ENCODE results near the gene EPHB1.
"Not testable (repeated sequence)": the region's sequence is repeated elsewhere in the genome, so short reads cannot be mapped to it uniquely, and the experiment has no call there.

The EPHB1 gene

DNA sequence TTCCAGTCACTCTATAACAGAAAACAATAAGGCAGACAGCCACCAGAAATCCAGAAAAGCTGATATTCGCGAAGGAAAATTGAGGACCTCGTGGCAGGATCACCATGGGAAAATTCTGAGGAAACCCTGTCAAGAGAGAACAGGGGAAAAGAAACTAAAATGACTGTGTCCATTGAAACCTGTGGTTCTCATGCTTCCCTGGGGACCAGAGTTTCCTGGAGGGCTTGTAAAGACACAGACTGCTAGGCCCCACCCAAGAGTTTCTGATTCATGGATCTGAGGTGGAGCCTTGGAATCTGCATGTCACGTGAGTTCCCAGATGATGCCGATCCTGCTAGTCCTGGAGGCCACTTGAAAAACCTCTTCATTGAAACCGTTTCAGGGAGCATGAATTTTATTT, 420.5 kb downstream of the EPHB1 start:
- peak; percentile 31 for DNase-seq (ENCODE audit: low spot score)

DNA sequence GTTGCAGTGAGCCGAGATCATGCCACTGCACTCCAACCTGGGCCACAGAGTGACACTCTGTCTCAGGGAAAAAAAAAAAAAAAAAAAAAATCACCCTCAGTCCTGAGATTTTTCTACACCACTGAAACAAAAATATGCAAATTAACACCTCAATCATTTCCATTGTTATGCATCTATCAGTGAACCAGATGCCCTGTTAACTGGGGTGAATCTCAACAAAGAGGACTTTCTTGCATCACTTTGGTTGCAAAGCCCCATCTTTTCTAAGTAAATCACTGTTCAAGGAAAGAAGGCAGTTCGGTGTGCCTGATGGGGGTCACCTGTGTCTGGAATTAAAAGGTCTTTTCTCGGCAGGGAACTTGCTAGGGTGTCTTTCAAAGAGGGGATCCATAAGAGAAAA, 421.6 kb downstream of the EPHB1 start:
- no peak for DNase-seq (ENCODE audit: low spot score)

DNA sequence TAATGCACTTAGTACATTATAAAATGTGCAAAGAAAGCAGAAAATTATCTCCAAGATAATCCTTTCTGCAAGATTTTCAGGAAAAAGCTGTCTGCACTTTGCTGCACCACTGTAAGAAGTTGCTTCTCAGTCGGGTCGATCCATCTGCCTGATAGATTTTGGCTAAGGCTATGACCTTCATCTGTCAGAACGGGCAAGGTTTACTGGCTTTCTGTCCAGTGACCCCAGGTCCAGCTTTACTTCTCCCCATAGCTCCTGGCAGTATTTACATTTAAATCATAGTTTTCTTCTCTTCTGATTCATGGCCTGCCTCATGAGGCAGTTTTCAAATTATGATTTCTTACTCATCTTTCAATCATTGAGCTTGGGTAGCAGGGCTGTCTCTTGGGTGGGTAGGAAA, 422.7 kb downstream of the EPHB1 start:
- DNase-seq (ENCODE audit: low spot score) = no peak

DNA sequence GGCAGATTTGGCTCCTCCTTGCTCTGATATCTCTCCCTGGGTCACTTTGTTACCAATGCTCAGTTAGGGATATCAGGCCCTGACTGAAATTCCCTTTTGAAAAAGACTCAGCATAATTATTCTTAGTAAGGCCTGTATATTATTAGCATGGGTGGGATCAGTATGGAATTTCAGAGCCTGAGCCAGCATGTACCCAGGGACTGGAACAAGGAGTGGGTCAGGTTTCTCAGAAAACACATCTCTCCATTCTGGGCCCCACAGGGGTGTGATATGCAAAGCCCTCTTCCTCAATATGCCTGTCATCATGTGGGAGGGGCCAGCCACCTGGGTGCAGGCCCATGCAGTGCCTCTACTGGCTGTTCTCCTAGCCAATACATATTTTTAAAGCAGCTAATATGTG, 423.2 kb downstream of the EPHB1 start:
- no peak for DNase-seq (ENCODE audit: low spot score)

DNA sequence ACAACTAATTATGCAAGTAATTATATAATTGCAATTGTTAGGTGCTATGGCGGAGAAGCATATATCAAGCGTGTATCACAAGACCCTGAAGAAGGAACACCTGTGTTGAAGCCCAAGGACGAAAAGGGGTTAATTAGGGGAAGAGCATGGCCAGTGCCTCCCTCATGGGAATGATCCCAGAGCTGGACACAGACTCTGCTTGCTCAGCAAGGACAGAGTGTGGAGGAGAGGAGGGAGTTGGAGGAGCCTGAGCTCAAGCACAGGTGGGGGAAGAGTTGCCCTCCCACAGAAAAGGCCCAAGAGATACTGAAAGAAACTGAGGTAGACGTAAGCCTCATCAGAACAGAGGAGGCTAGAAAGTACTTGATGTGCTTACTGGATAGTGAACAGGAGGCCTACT, 423.7 kb downstream of the EPHB1 start:
- no peak for DNase-seq (ENCODE audit: low spot score)

DNA sequence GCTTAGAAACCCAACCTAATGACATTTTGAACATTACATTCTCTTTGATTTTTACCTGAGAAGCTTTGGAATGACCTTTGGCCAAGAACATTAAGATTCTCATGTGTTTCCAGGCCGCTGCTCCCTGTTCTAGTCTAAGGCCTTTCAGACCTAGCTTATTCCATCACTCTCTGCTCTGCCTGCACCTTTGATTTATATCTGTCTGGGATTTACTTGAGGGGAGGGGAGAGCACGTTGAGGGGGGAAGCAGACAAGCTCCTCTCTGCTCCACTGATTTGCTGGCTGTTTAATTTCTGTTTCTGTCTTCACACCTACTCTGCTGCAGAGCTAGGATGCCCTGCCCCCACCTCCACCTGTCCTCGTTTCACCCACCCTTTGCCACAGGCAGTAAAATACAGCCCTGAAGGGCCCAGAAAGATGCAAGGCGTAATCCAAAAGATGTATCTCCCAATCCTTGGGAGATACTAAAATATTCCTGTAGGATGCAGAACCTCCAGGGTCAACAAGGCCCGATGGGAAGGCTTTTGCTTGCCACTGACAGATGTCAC, 429.8 kb downstream of the EPHB1 start:
- no peak for DNase-seq (ENCODE audit: low spot score)

DNA sequence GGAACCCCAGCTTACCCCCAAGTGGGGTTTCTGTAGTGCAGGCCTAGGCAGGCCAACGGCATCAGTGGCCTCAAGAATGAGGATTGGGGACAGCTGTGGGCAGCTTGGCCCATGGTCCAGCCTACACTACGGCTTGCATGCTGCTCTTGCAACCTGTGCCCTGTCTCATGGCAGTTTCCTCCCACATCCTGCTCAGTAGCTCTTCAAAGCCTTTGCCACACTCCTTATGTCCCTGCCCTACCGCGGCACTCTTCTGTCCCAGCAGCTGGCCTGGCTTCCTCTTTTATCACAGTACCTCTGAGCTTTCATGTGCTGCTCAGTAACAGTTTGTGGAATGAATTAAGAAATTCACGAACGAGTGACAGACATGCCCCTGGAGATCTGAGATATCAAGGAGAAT, 431.0 kb downstream of the EPHB1 start:
- no peak for DNase-seq (ENCODE audit: low spot score)

DNA sequence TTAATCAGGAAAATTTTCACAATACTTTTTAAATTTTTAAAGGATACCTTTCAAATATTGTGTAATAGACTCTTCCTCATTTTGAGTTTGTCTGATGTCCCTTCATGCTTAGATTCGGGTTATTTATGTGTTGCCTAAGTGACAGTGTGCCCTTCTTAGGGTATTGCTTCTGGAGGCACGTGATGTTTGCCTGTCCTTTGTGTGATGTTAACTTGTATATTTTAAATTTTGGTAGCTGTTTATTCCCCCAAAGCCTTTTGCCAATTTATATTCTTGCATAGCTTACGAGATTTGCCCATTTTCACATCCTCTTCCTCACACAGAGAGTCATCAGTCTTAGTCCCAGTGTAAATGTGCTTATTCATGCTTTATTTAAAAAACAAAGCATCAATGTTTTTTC, 433.1 kb downstream of the EPHB1 start:
- no peak for DNase-seq (ENCODE audit: low spot score)

DNA sequence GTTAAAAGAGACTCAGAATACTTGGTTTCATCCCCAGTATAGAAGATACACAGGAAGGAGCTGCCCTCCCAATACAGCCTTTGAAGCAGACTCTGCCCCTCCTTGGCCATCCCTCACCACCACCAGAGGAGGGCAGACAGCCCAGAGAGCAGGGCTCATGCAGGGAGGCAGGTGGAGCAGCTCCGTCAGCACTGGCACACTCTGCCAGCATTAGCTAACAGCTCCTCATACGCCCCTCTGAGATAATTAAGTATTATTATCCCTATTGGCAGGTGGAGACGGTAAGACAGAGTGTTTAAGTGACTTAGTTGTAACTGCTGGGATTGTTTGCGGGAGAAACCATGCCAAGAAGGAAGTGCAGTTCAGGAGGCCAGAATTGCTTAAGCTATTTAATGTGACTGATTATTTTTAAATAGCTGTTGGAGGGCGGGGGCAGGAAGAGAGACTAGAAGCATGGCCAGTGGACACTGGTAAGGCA, 434.0 kb downstream of the EPHB1 start:
- DNase-seq (ENCODE audit: low spot score) = no peak

DNA sequence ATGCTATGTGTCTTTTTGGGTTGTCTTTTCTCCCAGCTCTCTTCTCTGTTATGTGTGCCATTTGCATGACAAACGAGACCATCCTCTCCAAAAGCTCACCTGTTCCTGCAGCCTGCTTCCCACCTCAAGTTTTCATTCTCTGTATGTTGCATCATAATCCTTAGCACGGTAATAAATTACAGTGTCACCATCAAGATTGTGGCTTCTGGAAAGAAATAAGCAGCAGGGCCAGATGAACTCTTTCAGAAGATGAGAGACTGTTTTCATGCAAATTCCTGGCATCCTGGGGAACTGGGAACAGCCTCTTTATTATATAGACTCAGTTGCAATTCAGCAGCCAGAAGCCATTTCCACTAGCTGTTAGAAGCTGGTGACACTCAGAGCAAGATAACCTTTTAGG, 436.7 kb downstream of the EPHB1 start:
- no peak for DNase-seq (ENCODE audit: low spot score)

DNA sequence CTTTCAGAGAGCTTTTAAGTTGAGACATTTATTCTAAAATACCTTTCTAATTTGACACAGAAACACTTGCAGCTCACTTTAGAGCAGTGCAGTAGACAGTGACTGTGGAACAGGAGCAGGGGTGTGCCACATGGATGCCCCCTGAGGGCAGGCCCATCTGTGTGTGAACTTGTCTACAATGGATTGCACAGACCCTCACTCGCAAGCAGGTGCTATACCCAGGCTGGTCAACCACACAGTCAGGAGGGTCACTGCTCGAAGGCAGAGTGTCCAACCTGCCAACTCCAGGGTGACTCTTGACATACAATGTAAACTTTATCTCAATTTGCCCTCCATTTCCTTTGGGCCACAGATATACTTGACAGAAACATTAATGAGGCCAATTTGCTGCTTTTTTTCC, 437.2 kb downstream of the EPHB1 start:
- no peak for DNase-seq (ENCODE audit: low spot score)

DNA sequence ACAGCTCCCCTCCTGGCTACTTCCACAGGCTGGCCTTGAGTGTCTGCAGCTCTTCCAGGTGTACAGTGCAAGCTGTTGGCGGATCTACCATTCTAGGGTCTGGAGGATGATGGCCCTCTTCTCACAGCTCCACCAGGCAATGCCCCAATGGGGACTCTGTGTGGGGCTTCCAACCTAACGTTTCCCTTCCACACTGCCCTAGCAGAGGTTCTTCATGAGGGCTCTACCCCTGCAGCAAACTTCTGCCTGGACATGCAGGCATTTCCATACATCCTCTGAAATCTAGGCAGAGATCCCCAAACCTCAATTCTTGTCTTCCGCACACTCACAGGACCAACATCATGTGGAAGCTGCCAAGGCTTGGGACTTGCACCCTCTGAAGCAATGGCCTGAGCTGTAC, 438.4 kb downstream of the EPHB1 start:
- DNase-seq (ENCODE audit: low spot score) = not testable (repeated sequence)

DNA sequence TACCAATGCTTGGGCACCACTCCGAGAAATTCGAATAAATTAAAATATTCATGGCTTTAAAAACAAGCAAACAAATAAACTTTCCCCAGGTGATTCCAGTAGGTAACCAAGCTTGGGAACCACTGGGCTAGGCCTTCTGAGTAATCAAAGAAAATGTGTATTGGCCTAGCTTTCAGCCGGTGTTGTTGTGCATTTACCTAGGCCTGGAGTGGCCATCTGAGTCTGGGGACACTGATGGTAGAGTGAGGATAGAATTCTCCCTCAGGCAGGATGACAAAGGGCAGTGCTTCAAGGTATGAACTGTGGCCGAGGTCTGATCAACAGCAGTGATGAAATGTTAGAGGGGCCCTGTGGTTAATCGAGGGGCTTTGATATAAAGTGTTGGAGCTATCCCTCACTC, 440.5 kb downstream of the EPHB1 start:
- no peak for DNase-seq (ENCODE audit: low spot score)

DNA sequence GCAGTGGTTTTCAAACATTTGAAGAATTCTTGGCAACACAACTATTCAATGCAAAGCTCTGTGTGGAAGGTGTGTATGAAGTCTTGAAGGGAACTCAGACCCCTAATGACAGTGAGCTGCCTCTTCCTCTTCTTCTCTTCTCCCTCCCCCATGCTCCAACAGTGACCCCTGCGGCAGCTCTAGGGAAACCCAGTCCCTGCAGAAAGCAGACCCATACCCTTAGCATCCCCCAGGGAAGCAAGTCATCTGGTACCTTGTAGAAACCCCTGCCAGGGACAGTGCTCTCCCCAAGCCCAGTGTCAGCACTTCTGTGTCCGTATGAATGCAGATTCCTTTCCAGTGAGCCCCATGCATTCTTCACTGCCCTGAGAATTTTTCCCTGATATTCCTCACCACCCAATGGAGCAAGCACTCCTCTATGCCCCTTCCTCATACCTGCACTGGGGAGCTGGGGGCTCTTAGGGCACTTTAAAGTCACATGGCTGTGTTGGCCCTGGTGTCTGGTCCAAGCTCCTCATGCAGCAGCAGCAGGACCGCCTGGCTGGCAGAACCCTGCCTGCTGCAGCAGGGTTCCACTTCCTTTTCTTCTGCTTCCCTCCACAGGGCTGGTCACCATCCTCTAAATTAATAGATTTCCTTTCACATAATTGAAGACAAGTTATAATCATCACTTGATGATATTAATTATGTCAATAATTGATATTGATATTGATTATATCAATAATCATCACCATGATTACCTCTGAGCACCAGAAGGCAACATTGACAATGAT, 442.5 kb downstream of the EPHB1 start:
- DNase-seq (ENCODE audit: low spot score) = no peak

DNA sequence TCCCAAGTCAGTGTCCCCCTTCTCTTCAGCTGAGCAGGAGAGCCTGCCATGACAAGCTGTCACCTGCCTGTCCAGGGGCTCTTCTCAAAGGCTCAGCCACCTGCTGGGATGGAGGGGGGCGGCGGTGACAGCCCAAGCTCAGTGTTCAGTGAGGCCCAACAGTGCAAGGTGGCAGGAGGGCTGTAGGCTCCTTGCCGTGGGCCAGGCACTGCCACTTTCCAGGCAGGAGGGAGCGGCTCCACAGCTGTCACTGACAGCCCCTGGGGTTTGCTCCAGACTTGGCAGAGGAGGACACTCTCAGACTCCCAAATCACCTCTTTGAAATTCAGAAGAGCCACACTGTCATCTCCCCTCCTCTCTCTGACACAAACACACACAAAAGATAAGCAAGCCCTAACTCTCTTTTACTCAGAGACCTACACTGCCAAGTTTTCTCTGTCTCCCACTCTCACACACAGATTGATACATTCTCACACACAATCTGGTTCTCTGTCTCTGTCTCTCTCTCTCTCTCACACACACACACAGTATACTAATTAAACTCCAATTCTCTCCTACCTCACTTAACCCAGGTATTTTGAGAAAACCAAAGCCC, 443.3 kb downstream of the EPHB1 start:
- DNase-seq (ENCODE audit: low spot score) = no peak

DNA sequence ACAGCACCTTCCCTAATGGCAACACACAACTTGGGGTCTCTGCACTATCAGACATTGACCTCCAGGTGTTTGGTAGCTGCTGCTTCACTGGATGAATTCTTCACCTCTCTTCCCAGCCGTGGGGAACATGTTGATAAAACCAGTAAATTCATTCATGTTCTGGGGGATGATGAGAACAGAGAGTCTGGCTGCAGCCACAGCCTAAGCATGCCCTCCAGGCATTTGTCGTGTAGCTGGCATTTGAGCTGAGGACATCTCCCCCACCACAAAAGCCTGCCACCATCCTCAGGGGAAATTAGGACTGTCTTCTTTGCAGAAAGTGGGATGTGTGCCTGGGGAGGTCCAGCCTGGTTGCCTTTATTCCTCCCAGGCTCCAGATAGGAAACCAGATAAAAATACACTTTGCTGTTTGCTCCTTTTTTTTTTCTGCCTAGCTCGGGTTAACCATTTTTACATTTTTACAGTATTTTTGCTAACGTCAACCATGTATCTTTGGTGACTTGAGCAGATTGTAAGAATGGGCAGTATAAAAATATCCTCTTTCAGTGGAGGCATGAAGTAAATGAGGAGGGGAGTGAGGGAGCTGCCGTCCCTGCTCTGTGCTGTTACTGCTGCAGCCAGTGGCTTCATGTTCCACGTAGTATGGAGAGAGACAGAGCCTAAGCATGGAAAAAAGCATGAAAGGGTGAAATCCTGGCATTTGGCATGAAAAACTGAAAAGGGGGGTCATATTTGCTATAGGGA, 444.0 kb downstream of the EPHB1 start:
- DNase-seq (ENCODE audit: low spot score) = no peak

DNA sequence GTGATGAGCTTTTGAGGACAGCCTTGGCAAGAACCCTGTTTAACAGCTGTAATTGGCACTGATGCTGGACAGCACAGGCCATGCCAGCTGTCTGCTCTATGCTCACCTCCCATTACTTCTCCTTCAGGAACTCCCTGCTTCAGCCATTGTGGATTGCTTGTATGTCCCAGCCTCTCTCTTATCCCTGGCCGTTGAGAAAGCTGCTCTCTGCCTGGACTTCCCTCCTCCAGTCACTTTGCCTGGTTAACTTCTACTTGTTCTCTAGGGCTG, 444.5 kb downstream of the EPHB1 start:
- no peak for DNase-seq (ENCODE audit: low spot score)

DNA sequence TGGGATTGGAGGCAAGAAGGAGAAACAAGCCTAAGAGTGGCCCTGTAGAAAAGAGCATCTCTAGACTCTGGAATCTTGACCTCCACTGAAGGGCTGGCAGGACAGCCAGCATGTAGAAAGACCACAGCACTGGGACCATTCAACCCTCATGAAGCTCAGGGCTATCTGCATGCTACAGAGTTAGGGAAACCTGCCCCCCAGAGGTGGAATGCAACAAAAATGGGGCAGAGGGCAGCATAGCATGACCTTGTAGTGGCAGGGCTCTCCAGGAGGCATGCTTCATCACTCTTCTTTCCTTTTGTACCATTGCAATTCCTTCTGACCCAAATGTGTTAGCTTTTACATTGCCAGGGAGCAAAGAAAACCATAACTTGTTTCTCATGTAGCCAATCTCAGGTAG, 445.4 kb downstream of the EPHB1 start:
- no peak for DNase-seq (ENCODE audit: low spot score)

DNA sequence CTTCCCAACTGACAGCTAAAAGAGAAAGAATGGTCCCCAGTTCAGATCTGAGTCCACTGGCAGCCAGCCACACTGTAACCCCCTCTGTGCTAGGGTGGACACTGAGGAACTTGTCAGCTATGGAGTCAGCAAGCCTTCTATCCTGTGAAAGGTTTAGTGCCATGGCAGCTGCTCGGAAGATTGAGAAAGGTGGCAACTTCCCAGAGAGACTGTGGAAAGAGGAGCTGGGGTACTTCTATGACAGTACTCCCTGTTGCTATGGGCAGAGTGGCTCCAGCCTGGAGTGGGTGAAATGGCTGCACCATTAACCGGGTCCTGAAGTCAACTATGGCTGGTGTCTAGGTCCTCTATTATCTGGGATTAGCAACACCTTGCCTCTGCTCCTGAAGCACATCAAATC, 447.2 kb downstream of the EPHB1 start:
- no peak for DNase-seq (ENCODE audit: low spot score)

DNA sequence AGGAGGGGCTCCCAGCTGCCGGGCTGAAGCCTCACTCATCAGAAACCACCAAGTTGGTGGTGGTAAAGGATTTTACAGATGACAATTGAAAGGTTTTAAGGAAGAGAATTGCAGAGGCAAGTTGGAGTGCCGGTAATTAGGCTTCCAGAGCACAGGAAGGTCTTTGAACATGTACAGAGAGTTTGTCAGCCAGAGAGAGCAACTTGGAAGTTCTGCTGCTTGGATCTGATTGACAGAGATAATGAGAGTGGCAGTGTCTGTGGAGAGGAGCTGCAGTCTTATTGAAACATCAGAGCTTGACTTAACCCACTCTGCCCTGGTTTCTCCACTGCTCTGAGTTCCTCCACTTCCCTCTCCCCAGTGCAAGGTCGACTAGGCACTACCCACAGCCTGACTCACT, 448.6 kb downstream of the EPHB1 start:
- no peak for DNase-seq (ENCODE audit: low spot score)

DNA sequence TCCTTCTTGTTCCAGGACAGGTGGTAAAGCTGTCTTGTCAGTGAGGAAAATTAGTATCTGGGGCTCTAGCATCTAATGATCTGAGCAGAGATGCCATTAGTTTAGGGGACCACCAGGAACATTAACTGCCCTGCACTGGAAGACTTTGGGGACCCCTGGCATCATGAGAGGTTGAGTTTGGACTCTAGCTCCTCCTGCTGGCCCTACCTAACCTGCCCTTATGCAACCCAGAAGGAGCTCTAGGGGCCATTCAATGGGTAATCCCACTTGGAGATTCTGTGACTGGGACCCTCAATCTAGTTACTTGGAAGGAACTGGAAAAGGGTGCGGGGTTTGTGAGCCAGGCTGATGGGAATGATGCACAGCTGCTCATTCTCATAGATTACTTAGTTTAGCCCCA, 451.0 kb downstream of the EPHB1 start:
- DNase-seq (ENCODE audit: low spot score) = no peak

DNA sequence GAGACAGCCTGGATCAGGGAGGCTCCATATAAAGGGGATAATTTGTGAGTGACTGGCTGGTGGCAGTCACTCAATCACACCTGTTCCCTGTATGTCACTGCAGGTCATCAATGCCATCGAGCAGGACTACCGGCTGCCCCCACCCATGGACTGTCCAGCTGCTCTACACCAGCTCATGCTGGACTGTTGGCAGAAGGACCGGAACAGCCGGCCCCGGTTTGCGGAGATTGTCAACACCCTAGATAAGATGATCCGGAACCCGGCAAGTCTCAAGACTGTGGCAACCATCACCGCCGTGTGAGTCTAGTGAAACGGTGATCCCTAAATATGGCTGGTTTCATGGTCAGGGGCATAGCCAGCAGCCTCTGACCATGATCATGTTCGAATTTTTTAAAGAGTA, 453.2 kb downstream of the EPHB1 start:
- no peak for DNase-seq (ENCODE audit: low spot score)

DNA sequence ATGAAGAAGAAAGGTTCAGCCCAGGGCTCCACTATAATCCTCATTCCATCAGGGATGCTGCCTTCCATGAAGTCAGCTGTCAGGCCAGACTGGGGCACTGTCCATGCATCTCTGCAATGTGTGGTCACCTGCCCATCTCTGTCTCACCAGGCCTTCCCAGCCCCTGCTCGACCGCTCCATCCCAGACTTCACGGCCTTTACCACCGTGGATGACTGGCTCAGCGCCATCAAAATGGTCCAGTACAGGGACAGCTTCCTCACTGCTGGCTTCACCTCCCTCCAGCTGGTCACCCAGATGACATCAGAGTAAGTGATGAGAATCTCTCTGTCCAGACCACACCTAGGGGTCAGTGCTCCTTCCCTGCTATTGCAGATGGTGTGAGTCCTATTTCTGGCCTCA, 454.1 kb downstream of the EPHB1 start:
- DNase-seq (ENCODE audit: low spot score) = no peak
